Pancreas (tissue), 10 donors: Measurements from ENCODE around the gene CACNA1C. TPM values are rescaled to one million over a fixed set of nuclear protein-coding genes. Genes with fewer than 3 reads are reported as not detected.

Experiments used
- ATAC-seq, 4 donors: fragments of 200-7000 bp; cut with Tn5 transposase; one replicate each; pipeline versions ENCODE4 v1.8.0 to v1.9.1; 2020; ENCODE audit warnings: mild to moderate bottlenecking in 4 of 4, moderate library complexity in 4 of 4
- DNase-seq, 6 donors: peaks; one replicate each; pipeline ENCODE4 v3.0.0-alpha.2; 2020
- FAIRE-seq: peaks from 2 replicates; lab custom pipeline; 2012; peaks lifted over from hg19 to GRCh38; lab: Jason Lieb, UNC
- H3K27ac ChIP-seq, 4 donors: fragments of 200-600 bp; sonication (generic); 1 replicate in 3 of 4; 2 replicates in 1 of 4; pipeline versions ENCODE4 v1.5.0 to v1.8.0; 2020
- H3K27me3 ChIP-seq, 4 donors: fragments of 200-600 bp; one replicate each; pipeline ENCODE4 v1.8.0; 2021
- H3K36me3 ChIP-seq, 3 donors: fragments of 200-600 bp; sonication (generic) in 1 of 3; one replicate each; pipeline versions ENCODE4 v1.5.0 to v1.8.0; 2020 to 2021
- H3K4me1 ChIP-seq, 3 donors: fragments of 200-600 bp; one replicate each; pipeline ENCODE4 v1.8.0; 2021
- H3K4me3 ChIP-seq, 4 donors: fragments of 200-600 bp; sonication (generic) in 2 of 4; one replicate each; pipeline versions ENCODE4 v1.5.0 to v1.8.0; 2020 to 2021
- H3K9me3 ChIP-seq, 4 donors: fragments of 200-600 bp; one replicate each; pipeline ENCODE4 v1.8.0; 2021
- CTCF ChIP-seq, 4 donors: fragments of 200-600 bp; sonication (generic) in 3 of 4; IDR thresholded peaks; one replicate each; pipeline versions ENCODE4 v1.5.0 to v1.8.0; 2021; ENCODE audit warnings: antibody characterized with exemption in 4 of 4
- WGBS, 2 donors: extraction: QIAGEN DNeasy Blood & Tissue Kit; methylation state at CpG; one replicate each; pipeline ENCODE4 v1.1.7; 2013; 5-methylcytosine and 5-hydroxymethylcytosine counted together
- intact Hi-C, 3 donors: fragments of 100-400 bp; cut with DNase I; formaldehyde crosslinking; loops; one replicate each; pipeline versions ENCODE4 v1.11.1 to v1.14.2; 2022
- polyA plus RNA-seq, 2 donors: library from polyadenylated mRNA; stranded (reverse); fragments of 200-250 nt; gene quantifications; one replicate each; pipeline ENCODE4 v1.2.3, GENCODE V29; 2013
- total RNA-seq, 6 donors: library from RNA; stranded (reverse); fragmentation: NEBNext Ultra II Directional in 4 of 6; extraction: Animal tissue kit (Norgen Biotek cat#: 25700) in 4 of 6; gene quantifications; one replicate each; pipeline versions ENCODE4 v1.2.1 to v1.2.4, GENCODE V29; 2021 to 2023
- donor health status: healthy with polysubstance abuse.
- donor health status: DM: no; HTN: no; CAD: no; lungs with moderate emphysema.
- donor health status: DM: no; HTN: no; CAD: no.
- donor health status: control.
- donor health status: control.
- donor health status: Bipolar disorder and iron deficiency.
- donor health status: DM: yes; HTN: yes; CAD: no.
- donor health status: DM: no; HTN: no; CAD: no.
- donor health status: DM: no; HTN: no; CAD: no.
- donor health status: DM: yes; HTN: yes; CAD: no.

The CACNA1C gene
- total and polyA plus RNA-seq, 8 donors = 1.2 to 3.8 (median 2.3) TPM

GRCh38 chr12:2690348-2691005, 637.7 kb downstream of the CACNA1C start:
- intact Hi-C loops = no loop called here
- Histone ChIP-seq H3K36me3 (no peaks in the 10 kb centered on the region), H3K27ac (no peak overlapping the region), H3K9me3 (no peaks in the 10 kb centered on the region), H3K4me1 (no peaks in the 10 kb centered on the region), H3K27me3 (no peaks in the 10 kb centered on the region), H3K4me3 (peak overlapping the region; percentile 20 to 61 (median 32))
- ATAC-seq = no peak
- TF ChIP-seq CTCF (IDR thresholded peaks at IDR 0.05) = no peak
- WGBS, 2 donors = 71% methylated on average over 14 of the region's 14 CpGs
- FAIRE-seq = no peak
- DNase-seq = no peak

GRCh38 chr12:2691006-2691344, 638.2 kb downstream of the CACNA1C start:
- Histone ChIP-seq H3K4me1 (no peaks in the 10 kb centered on the region), H3K27ac (no peak overlapping the region), H3K4me3 (peak overlapping the region; percentile 20 to 61 (median 32)), H3K27me3 (no peaks in the 10 kb centered on the region), H3K9me3 (no peaks in the 10 kb centered on the region), H3K36me3 (no peaks in the 10 kb centered on the region)
- TF ChIP-seq CTCF (IDR thresholded peaks at IDR 0.05) = no peak
- 14 to 16% methylated on average over 27 to 28 of the region's 28 CpGs for WGBS, 2 donors
- DNase-seq (no peak), ATAC-seq (peak; percentile 40 to 73 (median 58)), FAIRE-seq (no peak)
- intact Hi-C loops = no loop called here

GRCh38 chr12:2691345-2692071, 638.7 kb downstream of the CACNA1C start:
- Histone ChIP-seq H3K27ac (no peak overlapping the region), H3K4me3 (peak overlapping the region; percentile 20 to 61 (median 32)), H3K27me3 (no peaks in the 10 kb centered on the region), H3K4me1 (no peaks in the 10 kb centered on the region), H3K36me3 (no peaks in the 10 kb centered on the region), H3K9me3 (no peaks in the 10 kb centered on the region)
- whole genome bisulfite sequencing, 2 donors = 2 to 6% methylated on average over 51 to 62 of the region's 62 CpGs
- DNase-seq (peak in 1 of 6 donors; percentile 72), FAIRE-seq (no peak), ATAC-seq (peak; percentile 88 to 93 (median 90))
- intact Hi-C loops = no loop called here
- TF ChIP-seq CTCF (IDR thresholded peaks at IDR 0.05) = no peak

- H3K4me3 ChIP-seq = peak overlapping the region; percentile 20 to 61 (median 32)
- H3K9me3 ChIP-seq = no peaks in the 10 kb centered on the region
- no peak for FAIRE-seq
- H3K27ac ChIP-seq = no peak overlapping the region
- no peak for ATAC-seq
- H3K27me3 ChIP-seq = no peaks in the 10 kb centered on the region
- intact Hi-C loops = no loop called here
- H3K36me3 ChIP-seq = no peaks in the 10 kb centered on the region
- 52 to 58% methylated on average over 13 of the region's 13 CpGs for WGBS, 2 donors
- no peaks in the 10 kb centered on the region for H3K4me1 ChIP-seq
- no peak for DNase-seq
- no peak for TF ChIP-seq CTCF (IDR thresholded peaks at IDR 0.05)
Observed at GRCh38 chr12:2692080-2692479, 639.3 kb downstream of the CACNA1C start.
